B cell (primary cell): ENCODE measurements around the gene PTPN11.

Source experiments
- EZH2 ChIP-seq: IDR thresholded peaks from 2 replicates; pipeline ENCODE4 v1.6.1; 2012; ENCODE audit warnings: borderline replicate concordance, low read depth, mild to moderate bottlenecking, moderate library complexity, low read length; ENCODE audit not compliant: insufficient read depth, poor library complexity, severe bottlenecking
- TF ChIP-seq, protein P1 (sequence below): fragments of 200-600 bp; IDR thresholded peaks from one replicate; pipeline ENCODE4 v1.8.0; 2022; ENCODE audit warnings: antibody characterized with exemption, mild to moderate bottlenecking

DNA sequence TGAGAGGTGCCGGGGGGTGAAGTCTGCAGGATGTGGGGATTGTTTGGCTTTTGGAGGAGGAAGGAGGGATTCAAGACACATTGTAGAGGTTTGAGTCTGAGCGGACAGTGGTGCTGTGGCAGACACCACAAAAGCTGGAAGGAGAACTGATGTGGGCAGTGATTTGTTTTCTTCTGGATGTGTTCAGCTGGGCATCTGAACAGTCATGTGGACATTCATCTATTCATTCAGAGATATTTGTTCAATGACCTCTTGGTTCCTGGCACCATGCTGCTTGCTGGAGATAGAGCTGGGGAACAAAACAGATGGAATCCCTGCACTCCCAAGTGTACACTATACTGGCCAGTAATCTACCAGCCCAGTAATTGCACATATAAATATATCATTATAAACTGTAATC is 64.0 kb downstream of the PTPN11 start:
- TF ChIP-seq, protein P1, sequence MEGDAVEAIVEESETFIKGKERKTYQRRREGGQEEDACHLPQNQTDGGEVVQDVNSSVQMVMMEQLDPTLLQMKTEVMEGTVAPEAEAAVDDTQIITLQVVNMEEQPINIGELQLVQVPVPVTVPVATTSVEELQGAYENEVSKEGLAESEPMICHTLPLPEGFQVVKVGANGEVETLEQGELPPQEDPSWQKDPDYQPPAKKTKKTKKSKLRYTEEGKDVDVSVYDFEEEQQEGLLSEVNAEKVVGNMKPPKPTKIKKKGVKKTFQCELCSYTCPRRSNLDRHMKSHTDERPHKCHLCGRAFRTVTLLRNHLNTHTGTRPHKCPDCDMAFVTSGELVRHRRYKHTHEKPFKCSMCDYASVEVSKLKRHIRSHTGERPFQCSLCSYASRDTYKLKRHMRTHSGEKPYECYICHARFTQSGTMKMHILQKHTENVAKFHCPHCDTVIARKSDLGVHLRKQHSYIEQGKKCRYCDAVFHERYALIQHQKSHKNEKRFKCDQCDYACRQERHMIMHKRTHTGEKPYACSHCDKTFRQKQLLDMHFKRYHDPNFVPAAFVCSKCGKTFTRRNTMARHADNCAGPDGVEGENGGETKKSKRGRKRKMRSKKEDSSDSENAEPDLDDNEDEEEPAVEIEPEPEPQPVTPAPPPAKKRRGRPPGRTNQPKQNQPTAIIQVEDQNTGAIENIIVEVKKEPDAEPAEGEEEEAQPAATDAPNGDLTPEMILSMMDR = no peak
- no peak for TF ChIP-seq EZH2
